B cell (primary cell): ENCODE measurements around the gene TRNP1.

ENCODE experiments used
- CTCF ChIP-seq: fragments of 200-600 bp; IDR thresholded peaks from one replicate; pipeline ENCODE4 v1.8.0; 2022; ENCODE audit warnings: antibody characterized with exemption, mild to moderate bottlenecking
- EZH2 ChIP-seq: IDR thresholded peaks from 2 replicates; pipeline ENCODE4 v1.6.1; 2012; ENCODE audit warnings: borderline replicate concordance, low read depth, mild to moderate bottlenecking, moderate library complexity, low read length; ENCODE audit not compliant: insufficient read depth, poor library complexity, severe bottlenecking

- TF ChIP-seq CTCF (no peak), EZH2 (no peak)
Observed at GRCh38 chr1:27001570-27002360, 8.3 kb downstream of the TRNP1 start.
